HCT116 (cell line): Measurements from ENCODE around the gene C5orf46. TPM values are rescaled to one million over a fixed set of nuclear protein-coding genes. Genes with fewer than 3 reads are reported as not detected.

Source experiments
- ATAC-seq: fragments of 200-7000 bp; cut with Tn5 transposase; 2 replicates; pipeline ENCODE4 v1.9.1; 2020; ENCODE audit warnings: mild to moderate bottlenecking, moderate library complexity
- BruUV-seq: library from RNA; stranded (reverse); fragments of 400-500 nt; replicated peaks from 2 replicates; lab custom pipeline; 2021; lab: Mats Ljungman, UMichigan
- CTCF ChIA-PET: fragments of 300-600 bp; sonication (Branson Sonifier 250); formaldehyde crosslinking; loops from one replicate; lab custom pipeline; 2021; ENCODE audit warnings: antibody characterized with exemption; lab: Charles Lee
- POLR2A ChIA-PET: fragments of 300-600, 350-600 bp; sonication (Branson Sonifier 250); formaldehyde crosslinking; loops from one replicate; lab custom pipeline; 2021; ENCODE audit warnings: antibody characterized with exemption; lab: Charles Lee
- RAD21 ChIA-PET, 2 experiments: fragments of 300-600 bp; sonication (Branson Sonifier 250); formaldehyde crosslinking; loops; one replicate each; lab custom pipeline; 2023; ENCODE audit warnings: low total read pairs in 2 of 2; ENCODE audit not compliant: uncharacterized antibody in 2 of 2, unreplicated experiment in 2 of 2, low non-redundant PET in 1 of 2; lab: Charles Lee
- DNase-seq: peaks from one replicate; pipeline ENCODE4 v3.0.0-alpha.2; 2010; ENCODE audit warnings: low read depth, low spot score
- H2AFZ ChIP-seq: fragments of 200-600 bp; shearing (Covaris generic), sonication (generic); 2 replicates; pipeline ENCODE4 v1.6.1; 2017; ENCODE audit warnings: low read depth, mixed run types, mixed read lengths, antibody characterized with exemption, low read length; ENCODE audit not compliant: poor library complexity, severe bottlenecking
- H3K27ac ChIP-seq: 2 replicates; pipeline ENCODE4 v1.5.1; 2012; ENCODE audit warnings: low read depth, low read length
- H3K27me3 ChIP-seq: fragments of 200-600 bp; sonication (generic); 2 replicates; pipeline ENCODE4 v1.6.1; 2016; ENCODE audit warnings: mixed run types, low read length, mixed read lengths; ENCODE audit not compliant: insufficient read depth
- H3K36me3 ChIP-seq, 2 experiments: fragments of 200-500 bp in 1 of 2; fragments of 200-600 bp in 1 of 2; sonication (Bioruptor generic) in 1 of 2; sonication (generic) in 1 of 2; 2 replicates each; pipeline versions ENCODE4 v1.5.1 to v1.6.1; 2014 to 2016; ENCODE audit warnings: low read length in 2 of 2, inconsistent platforms in 1 of 2, mixed read lengths in 1 of 2, mixed run types in 1 of 2; ENCODE audit not compliant: insufficient read depth in 2 of 2, control insufficient read depth in 1 of 2
- H3K4me1 ChIP-seq, 2 experiments: fragments of 200-600 bp in 1 of 2; sonication (generic) in 1 of 2; 2 replicates each; pipeline versions ENCODE4 v1.5.1 to v1.6.1; 2012 to 2017; ENCODE audit warnings: low read length in 2 of 2, inconsistent platforms in 1 of 2, mild to moderate bottlenecking in 1 of 2, mixed read lengths in 1 of 2, mixed run types in 1 of 2, moderate library complexity in 1 of 2; ENCODE audit not compliant: insufficient read depth in 2 of 2, control insufficient read depth in 1 of 2
- H3K4me2 ChIP-seq: fragments of 200-600 bp; sonication (generic); 2 replicates; pipeline ENCODE4 v1.6.1; 2017; ENCODE audit warnings: mixed run types, low read length, mixed read lengths
- H3K4me3 ChIP-seq, 2 experiments: fragments of 200-600 bp in 1 of 2; sonication (generic) in 1 of 2; replicated peaks in 1 of 2; 2 replicates each; pipeline ENCODE4 v1.5.1; 2011 to 2016; ENCODE audit warnings: low read length in 2 of 2, control low read depth in 1 of 2, low read depth in 1 of 2, mild to moderate bottlenecking in 1 of 2, mixed read lengths in 1 of 2, mixed run types in 1 of 2
- H3K79me2 ChIP-seq: fragments of 200-600 bp; sonication (generic); 2 replicates; pipeline ENCODE4 v1.6.1; 2017; ENCODE audit warnings: mild to moderate bottlenecking, mixed run types, low read length, moderate library complexity, mixed read lengths; ENCODE audit not compliant: insufficient read depth
- H3K9ac ChIP-seq: fragments of 200-600 bp; sonication (generic); 2 replicates; pipeline ENCODE4 v1.6.1; 2016; ENCODE audit warnings: low read length, mixed read lengths
- H3K9me2 ChIP-seq: fragments of 200-600 bp; sonication (generic), shearing (Covaris generic); 2 replicates; pipeline ENCODE4 v1.6.1; 2017; ENCODE audit warnings: mixed run types, mild to moderate bottlenecking, moderate library complexity; ENCODE audit not compliant: insufficient read depth
- H3K9me3 ChIP-seq, 2 experiments: fragments of 200-500 bp in 1 of 2; fragments of 200-600 bp in 1 of 2; sonication (Bioruptor generic) in 1 of 2; sonication (generic) in 1 of 2; 2 replicates each; pipeline ENCODE4 v1.6.1; 2014 to 2017; ENCODE audit warnings: low read length in 2 of 2, mixed read lengths in 2 of 2, inconsistent platforms in 1 of 2, low read depth in 1 of 2, mild to moderate bottlenecking in 1 of 2, mixed run types in 1 of 2, moderate library complexity in 1 of 2; ENCODE audit not compliant: control insufficient read depth in 1 of 2, insufficient read depth in 1 of 2
- H4K20me1 ChIP-seq: fragments of 200-600 bp; sonication (generic), shearing (Covaris generic); 2 replicates; pipeline ENCODE4 v1.6.1; 2017; ENCODE audit warnings: mixed run types, mild to moderate bottlenecking, moderate library complexity; ENCODE audit not compliant: insufficient read depth
- CBX3 ChIP-seq: IDR thresholded peaks from 2 replicates; pipeline ENCODE4 v1.6.1; 2012; ENCODE audit warnings: low read depth
- EZH2 ChIP-seq: fragments of 200-600 bp; sonication (generic); IDR thresholded peaks from 2 replicates; pipeline ENCODE4 v1.6.1; 2017; ENCODE audit warnings: antibody characterized with exemption, mixed run types
- POLR2A ChIP-seq: IDR thresholded peaks from 2 replicates; pipeline ENCODE4 v1.7.0; 2011; ENCODE audit warnings: borderline replicate concordance; ENCODE audit not compliant: insufficient read depth, insufficient read length; ENCODE audit errors: extremely low read depth
- POLR2AphosphoS5 ChIP-seq: IDR thresholded peaks from 2 replicates; pipeline ENCODE4 v1.6.1; 2011; ENCODE audit warnings: mild to moderate bottlenecking, low read depth, low read length, moderate library complexity
- ZNF274 ChIP-seq: fragments of 200-500 bp; sonication (Bioruptor generic); IDR thresholded peaks from 2 replicates; pipeline ENCODE4 v1.6.1; 2014; ENCODE audit warnings: mild to moderate bottlenecking, low read depth, low read length, inconsistent platforms
- intact Hi-C: fragments of 100-400 bp; cut with micrococcal nuclease; formaldehyde crosslinking; loops from 2 replicates; pipeline ENCODE4 v1.10.0; 2022
- total RNA-seq: library from RNA; stranded (reverse); gene quantifications from one replicate; pipeline ENCODE4 v1.2.1, GENCODE V29; 2021; ENCODE audit not compliant: unreplicated experiment
- TF ChIP-seq, protein P1 (sequence below): IDR thresholded peaks from 2 replicates; pipeline ENCODE4 v1.6.1; 2011; ENCODE audit warnings: mild to moderate bottlenecking, low read length, moderate library complexity; ENCODE audit not compliant: insufficient replicate concordance; ENCODE audit errors: extremely low read depth
- TF ChIP-seq, protein P2 (sequence below): IDR thresholded peaks from 2 replicates; pipeline ENCODE4 v1.6.1; 2012

Gene C5orf46
- total RNA-seq, 1 experiment from 2014 or later, result not detected

DNA sequence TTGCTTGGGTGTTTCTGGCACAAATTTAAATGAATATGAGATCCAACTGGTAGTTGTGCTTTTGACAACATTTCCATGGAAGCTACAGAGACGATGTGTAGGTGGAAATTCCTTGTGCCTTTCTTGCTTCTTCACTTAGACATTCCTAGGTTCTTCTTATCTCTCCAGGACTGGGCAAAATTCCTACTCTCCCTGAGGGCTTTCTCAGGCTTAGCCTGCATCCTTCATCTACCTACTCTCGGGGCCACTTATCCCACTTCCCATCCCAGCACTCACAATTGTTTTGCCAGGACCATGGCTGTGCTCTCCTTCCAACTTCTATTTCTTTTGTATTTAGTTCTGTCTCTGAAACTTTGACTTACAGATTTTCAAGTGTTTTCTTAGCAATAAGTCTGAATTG, 57.1 kb downstream of the C5orf46 start (continued):
- TF ChIP-seq, protein P1, sequence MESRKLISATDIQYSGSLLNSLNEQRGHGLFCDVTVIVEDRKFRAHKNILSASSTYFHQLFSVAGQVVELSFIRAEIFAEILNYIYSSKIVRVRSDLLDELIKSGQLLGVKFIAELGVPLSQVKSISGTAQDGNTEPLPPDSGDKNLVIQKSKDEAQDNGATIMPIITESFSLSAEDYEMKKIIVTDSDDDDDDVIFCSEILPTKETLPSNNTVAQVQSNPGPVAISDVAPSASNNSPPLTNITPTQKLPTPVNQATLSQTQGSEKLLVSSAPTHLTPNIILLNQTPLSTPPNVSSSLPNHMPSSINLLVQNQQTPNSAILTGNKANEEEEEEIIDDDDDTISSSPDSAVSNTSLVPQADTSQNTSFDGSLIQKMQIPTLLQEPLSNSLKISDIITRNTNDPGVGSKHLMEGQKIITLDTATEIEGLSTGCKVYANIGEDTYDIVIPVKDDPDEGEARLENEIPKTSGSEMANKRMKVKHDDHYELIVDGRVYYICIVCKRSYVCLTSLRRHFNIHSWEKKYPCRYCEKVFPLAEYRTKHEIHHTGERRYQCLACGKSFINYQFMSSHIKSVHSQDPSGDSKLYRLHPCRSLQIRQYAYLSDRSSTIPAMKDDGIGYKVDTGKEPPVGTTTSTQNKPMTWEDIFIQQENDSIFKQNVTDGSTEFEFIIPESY, result no peak
- TF ChIP-seq POLR2AphosphoS5 (no peak), ZNF274 (no peak), CBX3 (no peak)
- TF ChIP-seq, protein P2, sequence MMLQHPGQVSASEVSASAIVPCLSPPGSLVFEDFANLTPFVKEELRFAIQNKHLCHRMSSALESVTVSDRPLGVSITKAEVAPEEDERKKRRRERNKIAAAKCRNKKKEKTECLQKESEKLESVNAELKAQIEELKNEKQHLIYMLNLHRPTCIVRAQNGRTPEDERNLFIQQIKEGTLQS, result no peak
- TF ChIP-seq, all 23 proteins: peak for 0

DNA sequence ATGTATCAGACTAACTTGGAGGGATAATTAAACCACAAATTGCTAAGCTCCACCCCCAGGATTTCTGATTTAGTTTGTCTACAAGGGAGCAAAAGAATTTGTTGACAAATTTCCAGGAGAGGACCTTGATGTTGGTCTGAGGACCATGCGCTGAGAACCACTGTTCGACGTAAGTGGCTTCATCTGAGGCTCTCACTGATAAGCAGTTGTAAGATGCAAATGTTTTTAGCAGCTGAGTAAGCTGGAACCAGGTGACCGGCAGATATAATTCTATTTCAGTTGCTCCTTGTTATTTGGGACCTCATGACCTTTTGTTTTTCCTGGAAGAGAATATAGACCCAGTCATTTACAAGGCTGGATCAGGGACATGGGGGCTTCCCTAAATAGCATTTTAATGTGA, 60.7 kb downstream of the C5orf46 start:
- intact Hi-C loops, result no loop called here

More for the DNA sequence above, 60.7 kb downstream of the C5orf46 start:
- H4K20me1 ChIP-seq, result no peaks in the 10 kb centered on the region
- no peaks in the 10 kb centered on the region for H3K36me3 ChIP-seq
- no peaks in the 10 kb centered on the region for H3K9me3 ChIP-seq
- ATAC-seq (no peak), DNase-seq (no peak)
- H3K27ac ChIP-seq, result no peak overlapping the region
- TF ChIP-seq EZH2, result no peak
- TF ChIP-seq, protein P1, result no peak
- no peak for TF ChIP-seq POLR2A
- BruUV-seq, result no TSS peak
- peaks cover 6% of the 10 kb centered on the region; the same call in 1 of the 2 replicates for H3K27me3 ChIP-seq
- no peaks in the 10 kb centered on the region for H3K9me2 ChIP-seq
- ChIA-PET POLR2A (no interaction called here), CTCF (no interaction called here), RAD21 (no interaction called here)
- no peak overlapping the region for H2AFZ ChIP-seq
- no peak overlapping the region for H3K9ac ChIP-seq
- H3K4me3 ChIP-seq, result no peak overlapping the region
- no peak overlapping the region for H3K4me2 ChIP-seq
- no peaks in the 10 kb centered on the region for H3K4me1 ChIP-seq
- no peaks in the 10 kb centered on the region for H3K79me2 ChIP-seq
